Bronchial epithelial cell (primary cell): ENCODE data around the gene ADIRF. TPM values are rescaled to one million over a fixed set of nuclear protein-coding genes. Genes with fewer than 3 reads are reported as not detected.

Source experiments
- DNase-seq: peaks from one replicate; pipeline ENCODE4 v3.0.0-alpha.2; 2010; ENCODE audit warnings: low read depth
- FAIRE-seq: peaks from 2 replicates; lab custom pipeline; 2011; peaks lifted over from hg19 to GRCh38; lab: Jason Lieb, UNC
- H3K27me3 ChIP-seq: 2 replicates; pipeline ENCODE4 v1.5.1; 2011; ENCODE audit warnings: low read length; ENCODE audit not compliant: control insufficient read depth, insufficient read depth
- H3K36me3 ChIP-seq: 2 replicates; pipeline ENCODE4 v1.5.1; 2011; ENCODE audit warnings: low read length; ENCODE audit not compliant: control insufficient read depth, insufficient read depth
- H3K4me3 ChIP-seq: 2 replicates; pipeline ENCODE4 v1.5.1; 2011; ENCODE audit warnings: mild to moderate bottlenecking, low read depth, low read length, control low read depth
- total RNA-seq: library from RNA; depleted of rRNA; stranded (reverse); fragments of >200 nt; gene quantifications from 2 replicates; pipeline ENCODE4 v1.2.1, GENCODE V29; 2014
- TF ChIP-seq, protein P1 (sequence below): IDR thresholded peaks from 2 replicates; pipeline ENCODE4 v1.5.1; 2011; ENCODE audit warnings: mild to moderate bottlenecking, moderate library complexity, low read length, control low read depth, inconsistent platforms; ENCODE audit not compliant: insufficient read depth, severe bottlenecking

Gene ADIRF
- total RNA-seq, 1 donor from 2014 or later: 25.3 TPM

DNA sequence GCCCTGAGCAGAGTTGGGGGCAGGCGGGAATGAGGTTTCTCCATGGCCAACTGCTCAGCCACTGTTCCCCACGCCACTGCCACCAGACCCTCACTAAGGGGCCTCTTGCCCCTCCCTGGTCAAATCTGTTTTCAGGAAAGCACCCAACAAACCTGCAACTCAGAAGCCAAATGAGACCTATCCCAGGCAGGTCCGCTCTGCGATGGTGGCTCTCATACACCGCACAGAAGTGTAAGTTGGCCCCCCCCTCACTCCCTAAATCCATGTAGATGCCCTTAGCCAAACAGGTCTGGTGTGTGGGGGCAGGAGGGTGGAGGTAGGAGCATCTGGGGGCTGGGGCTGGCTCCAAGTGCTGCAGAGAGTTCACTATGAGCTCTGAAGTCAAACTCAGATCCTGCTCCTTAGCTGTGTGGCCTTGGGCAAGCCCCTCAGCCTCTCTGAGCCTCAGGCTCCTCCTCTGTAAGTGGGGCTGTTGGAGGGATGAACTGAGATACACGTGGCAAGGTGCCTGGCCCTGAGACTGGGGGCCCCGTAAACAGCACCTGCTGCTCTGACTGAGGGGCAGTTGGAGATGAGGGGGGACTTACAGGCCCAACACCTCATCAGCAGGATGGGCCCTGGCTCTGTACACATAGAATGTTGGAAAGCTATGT, 12.0 kb upstream of the ADIRF start:
- FAIRE-seq: no peak
- no peaks in the 10 kb centered on the region for H3K27me3 ChIP-seq
- TF ChIP-seq, protein P1, sequence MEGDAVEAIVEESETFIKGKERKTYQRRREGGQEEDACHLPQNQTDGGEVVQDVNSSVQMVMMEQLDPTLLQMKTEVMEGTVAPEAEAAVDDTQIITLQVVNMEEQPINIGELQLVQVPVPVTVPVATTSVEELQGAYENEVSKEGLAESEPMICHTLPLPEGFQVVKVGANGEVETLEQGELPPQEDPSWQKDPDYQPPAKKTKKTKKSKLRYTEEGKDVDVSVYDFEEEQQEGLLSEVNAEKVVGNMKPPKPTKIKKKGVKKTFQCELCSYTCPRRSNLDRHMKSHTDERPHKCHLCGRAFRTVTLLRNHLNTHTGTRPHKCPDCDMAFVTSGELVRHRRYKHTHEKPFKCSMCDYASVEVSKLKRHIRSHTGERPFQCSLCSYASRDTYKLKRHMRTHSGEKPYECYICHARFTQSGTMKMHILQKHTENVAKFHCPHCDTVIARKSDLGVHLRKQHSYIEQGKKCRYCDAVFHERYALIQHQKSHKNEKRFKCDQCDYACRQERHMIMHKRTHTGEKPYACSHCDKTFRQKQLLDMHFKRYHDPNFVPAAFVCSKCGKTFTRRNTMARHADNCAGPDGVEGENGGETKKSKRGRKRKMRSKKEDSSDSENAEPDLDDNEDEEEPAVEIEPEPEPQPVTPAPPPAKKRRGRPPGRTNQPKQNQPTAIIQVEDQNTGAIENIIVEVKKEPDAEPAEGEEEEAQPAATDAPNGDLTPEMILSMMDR: no peak
- no peak for DNase-seq
- H3K36me3 ChIP-seq: no peaks in the 10 kb centered on the region
- H3K4me3 ChIP-seq: no peak overlapping the region

DNA sequence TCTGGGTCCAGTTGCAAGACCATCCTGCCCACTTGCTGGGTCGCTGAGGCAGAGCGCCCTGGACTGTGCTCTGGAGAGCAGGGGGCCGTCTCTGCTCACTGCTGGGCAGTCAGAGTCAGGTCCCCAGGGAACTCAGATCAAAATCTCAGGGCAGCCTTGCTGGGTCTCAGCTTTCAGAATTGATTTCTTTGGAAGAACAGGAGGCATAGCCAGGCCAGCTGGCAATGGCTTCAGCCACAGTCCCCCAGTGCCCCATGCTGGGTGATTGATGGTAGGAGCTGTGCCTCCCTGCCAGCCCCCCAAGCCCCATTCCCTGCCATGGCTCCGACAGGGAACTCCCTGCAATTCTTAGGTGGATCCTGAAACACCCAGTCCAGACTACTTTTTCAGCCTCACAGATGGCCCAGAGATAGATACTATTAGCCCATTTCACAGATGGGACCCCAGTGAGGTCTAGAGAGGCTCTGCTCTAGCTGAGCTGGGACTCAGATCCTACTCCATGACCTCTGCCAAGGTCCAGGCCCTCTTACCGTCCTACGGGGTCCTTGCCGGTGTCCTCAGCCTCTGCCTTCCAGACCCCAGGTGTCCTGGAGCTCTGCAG, 11.3 kb upstream of the ADIRF start:
- no peaks in the 10 kb centered on the region for H3K27me3 ChIP-seq
- no peaks in the 10 kb centered on the region for H3K36me3 ChIP-seq
- no peak overlapping the region for H3K4me3 ChIP-seq
- TF ChIP-seq, protein P1: no peak
- DNase-seq (no peak), FAIRE-seq (no peak)

DNA sequence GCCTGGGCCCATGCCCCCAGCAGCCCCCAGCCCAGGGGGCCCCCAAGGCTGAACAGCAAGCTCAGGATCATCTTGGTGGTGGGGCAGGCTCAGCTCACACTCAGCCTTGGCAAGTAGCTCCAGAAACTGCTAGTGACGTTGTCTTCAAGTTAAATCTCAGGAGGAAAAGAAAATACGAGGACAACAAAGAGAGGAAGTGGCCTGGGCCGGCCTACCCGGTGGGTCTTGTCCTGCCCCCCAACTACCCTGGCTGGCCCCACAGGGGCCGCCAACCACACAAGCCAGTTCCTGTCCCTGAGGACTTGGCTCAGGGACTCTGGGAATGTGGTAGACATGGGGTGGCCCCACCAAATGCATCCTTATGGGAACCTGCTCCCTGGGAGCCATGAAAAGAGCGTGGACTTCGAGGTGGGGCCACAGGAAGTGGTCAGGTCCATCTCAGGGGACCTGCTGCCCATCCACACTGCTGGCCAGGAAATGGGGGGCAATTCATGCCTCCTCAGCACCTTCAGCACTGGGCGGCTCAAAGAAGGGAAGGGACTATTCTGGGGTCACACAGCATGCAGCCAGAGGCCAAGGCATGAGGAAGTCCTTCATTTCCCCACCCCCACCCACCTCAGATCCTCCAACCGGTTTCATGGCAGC, 10.7 kb upstream of the ADIRF start, which contains the start of gene MMRN2:
Gene MMRN2 (minus strand): TSS at position 145 of the 645 bp plus-strand sequence. CDS start 74 bp downstream, at position 71.
- H3K4me3 ChIP-seq: no peak within 1 kb of the TSS
- no peaks in the 10 kb centered on the region for H3K27me3 ChIP-seq
- FAIRE-seq: no peak
- H3K36me3 ChIP-seq: no peaks in the 10 kb centered on the region
- TF ChIP-seq, protein P1: no peak
- DNase-seq: no peak

DNA sequence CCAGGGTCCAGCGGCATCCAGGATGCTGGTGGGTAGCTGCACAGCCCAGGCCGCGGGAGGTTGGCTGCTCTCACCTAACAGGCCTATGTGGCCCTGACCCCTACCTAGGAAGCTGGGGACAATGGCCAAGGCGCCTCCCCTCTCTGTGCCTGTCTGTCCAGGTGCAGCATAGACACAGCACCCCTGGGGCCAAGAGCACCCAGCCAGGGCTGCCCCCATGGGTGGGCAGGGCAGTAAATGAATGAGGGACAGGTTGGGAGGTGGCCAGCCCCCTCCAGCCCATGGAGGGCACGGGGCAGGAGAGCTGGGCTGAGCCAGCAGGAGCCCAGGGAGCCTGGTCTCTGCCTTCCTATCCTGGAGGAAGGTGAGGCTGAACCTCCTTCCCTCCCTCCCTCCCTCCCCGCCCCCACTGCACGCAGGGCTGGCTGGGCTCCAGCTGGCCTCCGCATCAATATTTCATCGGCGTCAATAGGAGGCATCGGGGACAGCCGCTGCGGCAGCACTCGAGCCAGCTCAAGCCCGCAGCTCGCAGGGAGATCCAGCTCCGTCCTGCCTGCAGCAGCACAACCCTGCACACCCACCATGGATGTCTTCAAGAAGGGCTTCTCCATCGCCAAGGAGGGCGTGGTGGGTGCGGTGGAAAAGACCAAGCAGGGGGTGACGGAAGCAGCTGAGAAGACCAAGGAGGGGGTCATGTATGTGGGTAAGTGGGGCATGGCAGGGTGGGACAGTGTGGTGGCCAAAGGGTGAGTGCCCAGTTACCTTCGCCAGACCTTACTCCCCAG, 10.0 kb upstream of the ADIRF start, which contains the start of gene SNCG:
Gene SNCG (plus strand): TSS at position 484 of the 785 bp plus-strand sequence. CDS start 99 bp downstream, at position 583.
- FAIRE-seq: no peak
- TF ChIP-seq, protein P1: no peak
- peak within 1 kb of the TSS; percentile 18 for H3K4me3 ChIP-seq

DNA sequence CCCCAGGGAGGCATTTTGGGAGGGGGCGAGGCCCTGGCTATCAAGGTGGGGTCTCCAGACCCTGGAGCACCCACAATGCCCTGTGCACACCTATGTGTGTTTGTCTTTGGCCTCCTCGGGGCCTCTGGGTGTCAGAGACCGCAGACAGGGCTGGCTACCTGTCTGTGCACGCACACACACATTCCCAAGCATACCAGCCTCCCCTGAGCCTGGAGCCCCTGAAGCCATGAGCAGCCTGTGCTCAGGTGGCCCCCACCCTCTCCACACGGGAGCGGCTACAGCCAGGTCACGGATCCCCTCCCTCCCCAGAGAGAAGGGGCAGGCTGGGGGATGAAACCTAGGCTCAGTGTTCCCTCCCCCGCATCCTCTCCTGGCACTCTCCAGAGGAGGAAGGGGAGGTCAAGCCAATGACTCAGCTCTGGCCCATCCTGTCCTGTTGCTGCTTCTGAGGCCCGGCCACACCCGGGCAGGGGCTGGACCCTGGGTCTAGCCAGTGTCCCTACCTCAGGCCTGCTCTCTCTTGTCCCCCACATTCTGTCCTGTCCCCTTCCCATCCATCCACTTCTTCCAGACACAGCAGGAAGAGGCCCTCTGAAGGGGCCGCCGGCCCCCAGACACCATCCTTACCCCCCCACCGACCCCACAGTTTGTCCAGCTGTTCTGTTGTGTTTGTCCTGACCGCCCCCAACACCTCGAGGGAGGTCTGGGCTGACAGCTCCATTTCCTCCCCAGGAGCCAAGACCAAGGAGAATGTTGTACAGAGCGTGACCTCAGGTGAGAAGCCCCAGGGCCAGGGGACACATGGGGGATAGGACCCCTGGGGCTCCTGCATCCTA, 9.2 kb upstream of the ADIRF start:
- TF ChIP-seq, protein P1: no peak
- Histone ChIP-seq H3K36me3 (peaks cover 1% of the 10 kb centered on the region), H3K27me3 (no peaks in the 10 kb centered on the region), H3K4me3 (no peak overlapping the region)
- DNase-seq (peak; percentile 76), FAIRE-seq (no peak)

More for the DNA sequence above, 10.0 kb upstream of the ADIRF start, which contains the start of gene SNCG:
- no peaks in the 10 kb centered on the region for H3K36me3 ChIP-seq
- no peaks in the 10 kb centered on the region for H3K27me3 ChIP-seq
- DNase-seq: no peak
